Mesodermal cell (in vitro differentiated cells): ENCODE results near the gene CERK.

Source experiments
- H3K27ac ChIP-seq: 2 replicates; pipeline ENCODE4 v1.7.0; 2013; ENCODE audit warnings: mild to moderate bottlenecking, low read depth, low read length, moderate library complexity; ENCODE audit not compliant: severe bottlenecking
- H3K36me3 ChIP-seq: 2 replicates; pipeline ENCODE4 v1.7.1; 2013; ENCODE audit warnings: mild to moderate bottlenecking, low read length, moderate library complexity; ENCODE audit not compliant: control insufficient read depth, insufficient read depth
- H3K4me1 ChIP-seq: one replicate; pipeline ENCODE4 v1.7.1; 2013; ENCODE audit warnings: mild to moderate bottlenecking, low read length; ENCODE audit not compliant: insufficient read depth, control insufficient read depth, poor library complexity, severe bottlenecking
- H3K4me3 ChIP-seq: 2 replicates; pipeline ENCODE4 v1.7.0; 2013; ENCODE audit warnings: low read length, control low read depth, mild to moderate bottlenecking; ENCODE audit not compliant: insufficient read depth, poor library complexity, severe bottlenecking; ENCODE audit errors: extremely low read depth
- H3K9me3 ChIP-seq: 2 replicates; pipeline ENCODE4 v1.7.1; 2013; ENCODE audit warnings: mild to moderate bottlenecking, low read length, moderate library complexity; ENCODE audit not compliant: control insufficient read depth
- WGBS, 2 experiments: methylation state at CpG; one replicate each; pipeline ENCODE4 v1.1.5; 2013; ENCODE audit warnings: missing lambda C conversion rate in 2 of 2; ENCODE audit not compliant: insufficient coverage in 2 of 2; 5-methylcytosine and 5-hydroxymethylcytosine counted together

CERK gene

DNA sequence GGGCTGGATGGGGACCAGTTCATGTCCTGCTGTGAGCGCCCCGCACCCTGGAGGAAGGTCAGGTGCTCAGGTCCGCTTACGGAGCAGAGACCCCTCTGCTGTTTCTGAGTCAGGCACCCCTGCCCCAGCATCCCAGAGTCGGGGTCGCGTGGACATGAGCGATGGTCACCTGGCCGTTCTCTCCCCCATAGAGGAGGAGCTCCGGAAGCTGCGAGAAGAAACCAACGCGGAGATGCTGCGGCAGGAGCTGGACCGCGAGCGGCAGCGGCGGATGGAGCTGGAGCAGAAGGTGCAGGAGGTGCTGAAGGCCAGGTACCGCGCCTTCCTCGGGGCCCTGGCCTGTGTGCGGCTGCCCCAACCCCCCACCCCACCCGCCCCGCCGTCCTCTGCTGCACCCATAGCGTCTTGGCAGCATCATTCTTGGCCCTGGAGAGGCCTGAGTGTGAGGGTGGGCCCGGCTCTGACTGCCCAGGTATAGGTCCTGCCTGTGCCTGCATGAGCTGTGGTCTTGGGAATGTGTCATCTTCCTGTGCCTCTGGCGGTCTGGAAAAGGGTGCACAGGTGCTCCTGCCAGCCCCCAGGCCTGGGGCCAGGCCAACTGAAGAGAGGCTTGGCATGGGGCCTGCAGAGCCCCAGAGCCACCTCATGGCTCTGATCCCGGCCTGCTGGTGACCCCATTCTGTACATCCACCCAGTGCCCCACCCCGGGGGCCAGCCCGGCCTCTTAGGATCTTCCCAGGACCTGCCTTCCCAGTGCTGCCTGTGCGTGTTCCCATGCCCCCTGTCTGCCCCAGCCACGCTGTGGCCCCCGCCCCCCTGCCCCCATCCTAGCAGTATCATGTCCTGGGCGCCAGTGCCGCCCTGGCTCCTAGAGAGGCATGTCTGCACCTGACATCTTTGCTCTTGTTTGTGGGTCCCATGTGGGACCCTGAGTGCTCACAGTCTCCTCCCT is 79.8 kb downstream of the CERK start:
- Histone ChIP-seq H3K9me3 (no peaks in the 10 kb centered on the region), H3K36me3 (peaks cover 7% of the 10 kb centered on the region), H3K4me3 (no peak overlapping the region), H3K4me1 (peaks cover 11% of the 10 kb centered on the region), H3K27ac (no peak overlapping the region)
- WGBS, 2 experiments = 94 to 95% methylated on average over 20 to 33 of the region's 37 CpGs

DNA sequence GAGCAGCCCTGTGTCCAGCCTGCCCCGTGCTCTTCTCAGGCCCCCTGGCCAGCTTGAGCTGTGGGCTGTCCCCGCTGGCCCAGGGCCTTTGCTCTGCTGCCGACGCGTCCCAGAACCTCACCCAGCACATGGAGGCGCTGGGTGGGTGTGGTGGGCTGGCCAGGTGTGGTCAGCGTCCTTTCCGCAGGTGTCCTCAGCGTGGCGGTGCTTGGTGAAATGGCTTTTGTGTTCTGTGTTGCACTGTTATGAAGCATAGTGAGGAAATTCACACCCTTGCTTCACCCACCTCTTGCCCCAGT is 80.4 kb downstream of the CERK start:
- H3K36me3 ChIP-seq = peaks cover 4% of the 10 kb centered on the region
- H3K4me3 ChIP-seq = no peak overlapping the region
- no peaks in the 10 kb centered on the region for H3K9me3 ChIP-seq
- H3K27ac ChIP-seq = no peak overlapping the region
- H3K4me1 ChIP-seq = peaks cover 8% of the 10 kb centered on the region
- WGBS, 2 experiments = 100% methylated on average over 2 to 5 of the region's 10 CpGs

DNA sequence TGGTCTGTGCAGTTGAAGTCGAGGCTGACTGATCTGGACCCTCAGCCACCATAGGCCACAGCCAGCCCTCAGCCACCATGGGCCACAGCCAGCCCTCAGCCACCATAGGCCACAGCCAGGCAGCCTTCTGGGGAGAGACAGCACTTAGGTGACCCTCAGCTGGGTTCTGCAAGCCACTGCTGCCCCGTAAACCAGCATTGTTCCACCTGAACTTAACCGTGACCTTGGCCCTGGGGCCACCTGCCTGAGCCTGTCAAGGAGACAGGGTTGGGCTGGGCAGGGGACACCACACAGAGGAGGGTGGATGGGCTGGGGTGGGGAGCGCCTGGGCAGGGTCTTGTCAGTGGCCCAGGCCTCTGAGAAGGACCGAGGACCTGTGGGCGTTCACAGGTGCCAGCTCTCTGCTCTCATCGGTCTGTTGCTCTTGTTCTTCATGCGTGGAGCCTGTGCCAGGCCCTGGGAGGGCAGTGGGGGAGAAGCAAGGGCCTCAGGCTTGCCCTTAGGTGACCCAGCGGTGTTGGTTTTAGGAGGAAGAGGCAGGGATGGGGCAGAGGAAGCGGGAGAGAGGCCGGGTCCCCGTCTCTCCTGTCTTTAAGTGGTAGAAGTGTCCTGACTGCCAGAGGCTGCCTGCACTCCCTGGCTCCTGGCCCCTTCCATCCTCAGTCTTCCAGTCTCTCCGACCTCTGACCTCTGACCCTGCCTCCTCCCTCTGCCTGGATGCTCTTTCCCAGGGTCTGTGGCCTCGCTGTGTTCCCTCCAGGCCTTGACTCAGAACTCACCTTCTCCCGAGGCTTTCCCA is 81.0 kb downstream of the CERK start:
- H3K27ac ChIP-seq = no peak overlapping the region
- no peak overlapping the region for H3K4me3 ChIP-seq
- no peaks in the 10 kb centered on the region for H3K36me3 ChIP-seq
- H3K4me1 ChIP-seq = peaks cover 11% of the 10 kb centered on the region
- 91 to 92% methylated on average over 9 to 13 of the region's 15 CpGs for WGBS, 2 experiments
- H3K9me3 ChIP-seq = no peaks in the 10 kb centered on the region

DNA sequence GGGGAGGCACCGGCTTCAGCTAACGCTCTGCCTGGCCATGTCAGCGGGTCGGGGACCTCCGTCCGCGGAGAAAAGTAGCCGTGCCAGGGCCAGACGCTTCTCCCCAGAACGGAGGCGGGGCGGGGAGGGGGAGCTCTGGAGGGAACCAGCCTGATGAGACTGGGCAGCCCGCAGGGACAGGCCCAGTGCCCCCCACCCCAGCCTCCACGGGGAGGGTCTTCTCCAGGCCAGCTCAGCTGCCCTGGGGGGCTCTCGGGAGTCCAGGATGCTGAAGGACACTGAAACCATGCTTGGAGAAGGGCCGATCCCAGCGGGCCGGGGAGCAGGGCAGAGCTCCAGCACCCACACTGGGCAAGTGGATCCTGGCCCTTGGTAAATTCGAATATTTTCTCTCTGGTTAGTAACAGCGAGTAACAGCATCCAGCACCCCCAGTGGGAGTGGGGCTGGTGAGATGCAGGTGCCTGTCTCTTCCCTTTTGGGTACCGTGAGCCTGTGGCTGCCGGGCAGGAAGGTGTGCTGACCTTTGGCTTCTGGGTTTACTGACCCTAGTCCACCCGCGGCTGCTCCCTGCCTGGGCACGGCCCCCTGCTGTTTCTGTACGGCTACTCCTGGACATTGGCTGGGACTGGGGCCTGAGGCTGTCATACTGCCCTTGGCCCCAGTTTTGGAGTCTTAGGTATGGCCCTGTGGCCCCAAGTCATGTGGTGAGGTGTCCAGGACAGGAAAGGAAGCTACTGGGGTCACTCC is 82.0 kb downstream of the CERK start:
- Histone ChIP-seq H3K27ac (no peak overlapping the region), H3K4me3 (no peak overlapping the region), H3K9me3 (no peaks in the 10 kb centered on the region), H3K4me1 (peaks cover 13% of the 10 kb centered on the region), H3K36me3 (no peaks in the 10 kb centered on the region)
- 93 to 95% methylated on average over 23 to 26 of the region's 26 CpGs for WGBS, 2 experiments

DNA sequence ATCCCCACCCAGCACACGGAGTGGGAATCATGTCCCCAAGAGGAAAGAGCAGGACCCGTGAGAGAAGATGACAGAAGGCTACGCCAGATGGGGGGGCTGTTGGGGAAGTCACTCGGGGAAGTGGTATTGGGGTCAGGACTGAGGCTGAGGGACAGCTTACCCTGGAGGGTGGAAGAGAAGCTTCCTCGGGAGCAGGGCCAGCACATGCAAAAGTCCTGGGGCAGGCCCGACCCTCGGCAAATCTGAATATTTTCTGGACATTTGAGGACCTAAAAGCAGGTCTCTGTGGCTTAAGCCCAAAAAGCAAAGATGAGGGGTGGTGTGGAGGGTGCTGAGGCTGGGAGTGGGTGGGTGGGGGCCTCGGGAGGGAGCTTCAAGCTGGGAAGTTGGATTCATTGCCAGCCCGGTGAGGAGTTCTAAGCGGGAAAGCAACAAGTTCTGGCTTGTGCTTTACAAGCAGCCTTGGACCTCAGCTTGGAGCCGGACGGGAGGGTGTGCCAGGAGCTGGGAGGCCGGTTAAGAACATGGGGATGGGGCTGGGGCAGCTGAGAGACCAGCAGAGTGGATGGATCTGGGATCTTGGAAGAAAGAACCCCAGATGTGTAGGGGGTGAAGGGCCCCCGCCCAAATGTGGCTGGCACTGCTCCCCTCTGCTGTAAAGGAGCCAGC is 83.0 kb downstream of the CERK start:
- no peak overlapping the region for H3K27ac ChIP-seq
- H3K9me3 ChIP-seq = no peaks in the 10 kb centered on the region
- 93 to 98% methylated on average over 12 to 14 of the region's 14 CpGs for WGBS, 2 experiments
- H3K4me3 ChIP-seq = no peak overlapping the region
- no peaks in the 10 kb centered on the region for H3K36me3 ChIP-seq
- H3K4me1 ChIP-seq = peaks cover 19% of the 10 kb centered on the region

DNA sequence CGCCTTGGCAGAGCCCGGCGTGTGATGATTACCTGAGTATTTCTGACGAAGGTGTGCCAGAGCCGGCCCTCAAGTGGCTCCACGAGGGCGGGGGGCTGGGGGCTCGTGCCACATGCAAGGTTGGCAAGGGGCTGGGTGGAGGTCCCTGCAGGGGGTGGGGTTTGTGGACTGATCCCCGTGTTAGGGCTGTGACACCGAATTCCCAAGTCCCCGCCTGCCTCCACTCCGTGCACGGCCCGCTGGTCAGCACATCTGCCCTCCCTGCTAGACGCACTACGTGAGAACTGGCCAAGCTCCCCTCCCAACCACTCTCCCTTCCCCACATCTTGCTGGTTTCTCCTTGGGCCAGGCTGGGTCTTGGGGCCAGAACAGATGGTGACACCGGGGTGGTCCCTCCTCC is 83.6 kb downstream of the CERK start:
- no peaks in the 10 kb centered on the region for H3K9me3 ChIP-seq
- no peak overlapping the region for H3K4me3 ChIP-seq
- H3K4me1 ChIP-seq = peaks cover 20% of the 10 kb centered on the region
- WGBS, 2 experiments = 93 to 94% methylated on average over 10 to 16 of the region's 17 CpGs
- H3K27ac ChIP-seq = no peak overlapping the region
- no peaks in the 10 kb centered on the region for H3K36me3 ChIP-seq

DNA sequence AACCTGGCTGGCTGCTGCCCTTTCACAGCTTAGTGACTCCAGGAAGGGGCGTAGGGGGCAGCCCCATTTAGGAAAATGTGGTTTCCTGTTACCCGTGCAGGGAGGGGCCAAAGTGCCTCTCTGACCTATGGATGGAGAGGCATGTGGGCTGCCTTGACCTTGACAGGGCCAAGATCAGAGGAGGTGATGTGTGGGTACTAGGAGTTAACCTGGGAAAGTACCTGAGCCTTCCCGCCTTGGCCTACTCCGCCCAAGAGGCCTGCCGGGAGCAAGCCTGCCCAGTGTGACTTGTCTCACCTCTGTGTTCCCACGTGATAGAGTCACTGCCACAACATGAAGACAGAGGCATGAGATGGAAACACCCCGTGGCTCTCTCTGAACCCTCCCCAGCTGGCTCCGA is 84.5 kb downstream of the CERK start:
- H3K27ac ChIP-seq = no peak overlapping the region
- H3K4me3 ChIP-seq = no peak overlapping the region
- no peaks in the 10 kb centered on the region for H3K36me3 ChIP-seq
- peaks cover 20% of the 10 kb centered on the region for H3K4me1 ChIP-seq
- WGBS, 2 experiments = 89 to 95% methylated on average over 8 of the region's 8 CpGs
- no peaks in the 10 kb centered on the region for H3K9me3 ChIP-seq

DNA sequence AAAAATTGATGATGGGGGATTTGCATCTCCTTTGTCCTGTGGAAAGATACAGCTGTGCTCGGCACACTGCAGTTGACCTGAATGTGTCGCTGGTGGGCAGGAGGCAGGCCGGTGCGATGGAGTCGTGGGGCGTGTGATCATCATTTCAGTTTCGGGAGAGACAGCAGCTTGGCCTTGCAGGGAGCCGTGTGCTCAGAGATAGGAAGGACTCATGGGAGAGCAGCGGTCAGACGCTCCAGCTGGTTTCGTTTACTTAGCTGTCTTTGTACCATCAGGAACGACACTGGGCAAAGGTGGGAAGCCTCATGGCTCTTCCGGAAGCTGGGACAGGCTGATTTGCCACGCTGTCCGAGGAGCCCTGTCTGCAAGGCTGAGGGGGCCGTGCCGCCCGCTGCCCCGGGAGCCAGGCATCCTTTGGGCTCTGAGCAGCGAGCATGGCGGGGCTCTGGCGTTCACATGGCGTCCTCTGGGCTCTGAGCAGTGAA is 85.2 kb downstream of the CERK start:
- 88 to 91% methylated on average over 23 of the region's 23 CpGs for WGBS, 2 experiments
- H3K9me3 ChIP-seq = no peaks in the 10 kb centered on the region
- H3K27ac ChIP-seq = peak overlapping the region; percentile 5

DNA sequence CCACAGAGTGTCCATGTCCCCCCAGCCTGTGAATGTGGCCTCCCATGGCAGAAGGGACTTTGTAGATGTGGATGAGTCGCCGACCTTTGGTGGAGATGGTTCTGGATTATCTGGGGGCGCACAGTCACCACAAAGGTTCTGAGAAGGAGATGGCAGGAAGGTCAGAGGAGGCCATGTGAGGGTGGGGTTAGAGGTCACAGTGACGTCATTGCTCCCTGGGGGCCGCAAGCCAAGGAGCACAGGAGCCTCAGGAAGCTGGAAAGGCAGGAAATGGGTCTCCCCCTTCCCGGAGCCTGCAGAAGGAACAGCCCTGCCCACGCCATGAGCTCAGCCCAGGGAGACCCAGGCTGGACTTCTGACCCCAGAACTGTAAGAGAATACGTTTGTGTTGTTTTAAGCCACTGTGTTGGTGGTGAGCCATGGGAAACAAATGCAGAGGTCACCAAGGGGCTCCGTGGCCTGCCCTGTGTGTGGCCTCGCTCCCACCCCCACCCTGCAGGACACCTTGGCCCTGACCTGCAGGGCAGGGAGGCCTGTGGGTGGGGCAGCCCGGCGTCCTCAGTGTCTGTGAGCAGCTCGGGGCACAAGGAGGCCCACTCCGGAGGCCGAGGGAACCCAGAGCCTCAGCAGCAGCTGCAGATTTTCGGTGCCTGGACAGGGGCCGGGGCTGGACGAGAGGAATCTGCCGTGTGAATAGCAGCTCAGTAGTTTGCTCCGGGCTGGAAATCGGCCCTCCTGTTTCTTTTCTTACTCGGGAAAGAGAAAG is 85.8 kb downstream of the CERK start:
- Histone ChIP-seq H3K9me3 (no peaks in the 10 kb centered on the region), H3K27ac (no peak overlapping the region), H3K4me1 (peaks cover 20% of the 10 kb centered on the region), H3K4me3 (no peak overlapping the region), H3K36me3 (no peaks in the 10 kb centered on the region)
- 85 to 89% methylated on average over 16 to 17 of the region's 22 CpGs for WGBS, 2 experiments

More for the DNA sequence above, 85.2 kb downstream of the CERK start:
- H3K4me3 ChIP-seq = no peak overlapping the region
- peaks cover 20% of the 10 kb centered on the region for H3K4me1 ChIP-seq
- H3K36me3 ChIP-seq = no peaks in the 10 kb centered on the region
